ENCODE measurements around the gene C12orf76.

- TF ChIP-seq ATF2 (CRISPR knock-in tag; IDR thresholded peaks at IDR 0.05) (no peak), EP300 (IDR thresholded peaks at IDR 0.05; ENCODE audit: low read length) (no peak), RNF2 (IDR thresholded peaks at IDR 0.05) (no peak), CTCF (IDR thresholded peaks at IDR 0.05 in 2 of 3, conservative IDR thresholded peaks at IDR 0.05 in 1 of 3; ENCODE audit: insufficient read depth in 2 of 3, low read depth in 1 of 3, low read length in 3 of 3) (no peak)
Measured at GRCh38 chr12:110037315-110037714, 11.0 kb downstream of the C12orf76 start.

All from K562 (cell line).